HG03060 (cell line): ENCODE data around the gene KCTD1.

Experiments used
- ATAC-seq: cut with Tn5 transposase; IDR thresholded peaks from one replicate; pipeline ENCODE4 v1.9.1; 2021; ENCODE audit warnings: low read depth, moderate number of reproducible peaks; ENCODE audit not compliant: unreplicated experiment

KCTD1 gene

DNA sequence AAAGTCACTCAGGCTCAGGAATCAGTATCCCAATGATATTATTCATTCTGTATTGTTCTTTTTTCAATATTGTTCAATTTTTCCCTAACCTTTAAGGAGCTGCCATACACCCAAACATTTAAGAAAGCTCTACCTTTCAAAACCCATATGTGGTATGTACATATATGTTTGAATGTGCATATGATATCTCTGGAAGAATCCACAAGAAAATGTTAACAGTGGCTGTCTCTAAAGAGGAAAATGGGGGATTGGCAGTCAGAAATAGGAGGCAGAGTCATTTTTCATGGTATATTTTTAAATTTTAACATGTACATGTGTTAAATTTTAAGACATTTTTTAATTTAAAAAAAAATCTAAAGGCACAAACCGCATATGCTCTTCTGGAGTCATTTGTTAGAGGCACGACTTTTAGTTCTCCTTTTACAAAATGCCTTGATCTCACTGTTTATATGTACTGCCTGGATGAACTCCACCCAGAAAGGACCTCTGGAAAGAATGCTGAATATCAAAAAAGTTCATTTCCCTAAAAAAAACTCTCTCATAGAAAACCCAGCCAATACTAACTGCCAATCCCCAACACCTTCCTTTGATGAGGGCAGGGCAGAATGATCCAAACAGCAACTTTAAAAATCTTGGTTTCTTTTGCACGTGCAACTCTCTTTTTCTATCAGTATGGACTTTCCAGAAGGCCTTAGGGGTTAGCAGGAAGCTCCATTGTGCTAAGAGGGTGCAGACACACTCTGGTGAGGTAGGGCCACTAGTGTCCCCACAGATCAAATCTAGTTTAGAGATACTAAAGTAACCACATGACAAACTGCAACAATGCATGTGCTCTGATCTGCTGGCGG lies 23.6 kb downstream of the KCTD1 start:
- no peak for ATAC-seq

- ATAC-seq = no peak
Measured at GRCh38 chr18:26524002-26524401, 24.4 kb downstream of the KCTD1 start.

DNA sequence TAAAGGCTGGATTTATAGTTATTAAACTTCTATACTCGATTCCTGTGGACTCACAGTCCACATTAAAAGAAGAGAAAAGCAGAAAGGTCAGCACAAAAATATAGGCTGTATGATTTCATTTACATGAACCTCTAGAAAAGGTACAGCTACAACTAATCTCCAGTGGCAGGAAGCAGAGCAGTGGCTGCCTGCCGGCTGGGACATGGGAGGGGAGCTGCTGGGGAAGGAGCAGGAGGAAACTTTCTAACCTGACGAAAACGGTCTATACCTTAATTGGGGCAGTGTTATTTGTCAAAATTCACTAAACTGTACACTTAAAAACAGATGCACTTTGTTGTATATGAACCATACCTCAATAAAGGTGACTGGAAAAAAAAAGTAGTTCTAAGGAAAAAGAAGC lies 26.7 kb downstream of the KCTD1 start:
- no peak for ATAC-seq

DNA sequence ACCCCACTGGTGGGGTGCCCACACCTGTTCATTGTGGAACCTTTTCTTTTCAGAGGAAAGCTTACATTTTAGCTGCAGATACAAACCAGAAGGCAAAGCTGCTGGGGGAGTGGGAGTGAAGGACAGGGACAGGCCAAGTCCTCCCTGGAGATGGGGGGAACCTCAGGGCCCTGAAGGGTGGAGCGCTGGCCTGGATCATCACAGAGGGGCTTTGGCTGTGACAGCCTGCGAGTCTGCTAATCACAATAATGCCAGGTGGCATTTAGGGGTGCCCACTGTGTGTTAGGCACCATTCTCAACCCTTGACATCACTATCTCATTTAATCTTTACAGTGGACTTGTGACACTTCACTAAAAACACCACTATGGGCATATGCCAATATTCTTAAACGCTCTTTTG lies 27.4 kb downstream of the KCTD1 start:
- no peak for ATAC-seq

DNA sequence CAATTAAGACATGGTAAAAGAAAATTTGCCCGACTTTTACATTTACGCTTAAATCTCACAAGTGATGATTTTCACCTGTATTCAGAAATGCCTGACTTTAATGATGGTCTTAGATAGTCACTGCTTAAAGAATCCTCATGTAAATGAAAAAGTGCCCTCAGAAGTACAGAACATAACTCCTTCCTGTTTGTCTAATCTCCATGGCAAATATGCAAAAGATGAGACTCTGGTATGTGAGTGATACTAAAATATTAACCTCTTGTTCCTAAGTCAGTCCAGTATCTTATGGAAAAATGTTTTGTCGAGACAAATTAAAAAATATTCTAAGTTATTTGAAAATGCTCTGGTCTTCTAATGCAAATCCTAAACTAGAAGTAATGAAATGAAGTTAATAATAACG lies 29.2 kb downstream of the KCTD1 start:
- no peak for ATAC-seq

DNA sequence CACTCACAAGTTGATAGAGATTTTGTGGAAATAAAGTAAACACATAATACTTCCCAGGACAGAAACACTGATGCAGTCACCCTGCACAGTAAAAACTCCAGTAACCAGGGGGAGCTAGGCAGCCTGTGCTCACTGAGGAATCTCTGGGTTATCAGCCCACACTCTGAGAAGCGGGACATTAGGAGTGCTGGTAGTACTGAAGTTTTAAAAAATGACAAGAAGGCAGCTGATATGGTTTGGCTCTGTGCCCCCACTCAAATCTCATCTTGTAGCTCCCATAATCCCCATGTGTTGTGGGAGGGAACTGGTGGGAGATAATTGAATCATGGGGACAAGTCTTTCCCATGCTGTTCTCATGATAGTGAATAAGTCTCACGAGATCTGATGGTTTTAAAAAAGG lies 31.4 kb downstream of the KCTD1 start:
- no peak for ATAC-seq

DNA sequence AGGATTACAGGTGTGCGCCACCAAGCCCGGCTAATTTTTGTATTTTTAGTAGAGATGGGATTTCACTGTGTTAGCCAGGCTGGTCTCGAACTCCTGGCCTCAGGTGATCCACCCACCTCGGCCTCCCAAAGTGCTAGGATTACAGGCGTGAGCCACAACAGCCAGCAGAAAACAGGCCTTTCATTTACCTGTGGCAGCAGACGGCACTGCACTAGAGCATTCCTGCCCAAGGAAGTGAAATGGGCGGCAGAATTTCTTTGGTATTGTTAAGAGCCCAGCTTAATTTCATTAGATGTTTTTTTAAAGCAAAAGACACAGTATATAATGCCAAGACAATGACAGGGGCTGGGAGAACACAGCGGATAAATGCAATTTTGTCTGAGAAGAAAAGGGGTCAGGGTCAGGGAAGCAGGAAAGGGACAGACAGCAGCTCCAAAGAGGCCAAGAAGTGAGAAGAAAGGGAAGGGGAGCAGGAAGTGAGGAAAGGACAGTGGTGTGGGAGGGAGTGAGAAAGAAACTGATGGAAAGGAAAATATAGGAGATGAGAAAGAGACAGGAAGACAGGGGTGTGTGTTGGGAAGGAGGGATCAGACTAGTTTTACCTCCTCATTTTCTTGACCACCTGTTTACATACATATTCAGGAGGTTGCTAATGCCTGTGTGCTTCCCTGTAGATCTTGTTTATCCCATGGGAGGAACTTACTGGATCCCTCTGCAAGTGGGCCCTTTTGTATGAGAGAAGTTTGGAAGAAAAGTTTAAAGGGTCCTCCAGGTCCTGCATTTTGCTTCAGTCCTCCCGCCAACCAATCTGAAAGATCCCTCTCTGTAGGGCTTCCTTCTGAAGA lies 32.5 kb downstream of the KCTD1 start:
- ATAC-seq = no peak

- no peak for ATAC-seq
Measured at GRCh38 chr18:26511339-26512071, 36.8 kb downstream of the KCTD1 start.

- no peak for ATAC-seq
Measured at GRCh38 chr18:26510337-26510736, 38.0 kb downstream of the KCTD1 start.

DNA sequence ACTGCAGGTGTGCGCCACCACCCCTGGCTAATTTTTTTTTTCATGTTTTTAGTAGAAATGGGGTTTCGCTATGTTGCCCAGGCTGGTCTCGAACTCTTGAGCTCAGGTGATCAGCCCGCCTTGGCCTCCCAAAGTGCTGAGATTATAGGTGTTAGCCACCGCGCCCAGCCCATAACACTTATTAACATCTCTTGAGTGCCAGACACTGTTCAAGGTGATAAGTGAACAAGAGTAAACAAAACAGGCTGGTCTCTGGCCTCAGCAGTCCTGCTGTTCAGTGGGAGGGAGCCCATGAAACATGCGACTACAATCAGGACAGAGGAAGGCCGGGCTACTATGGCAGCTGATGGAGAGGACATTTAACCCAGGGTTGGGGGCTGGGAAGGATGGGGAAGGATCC lies 42.3 kb downstream of the KCTD1 start:
- ATAC-seq = no peak

- ATAC-seq = no peak
Measured at GRCh38 chr18:26504831-26505230, 43.5 kb downstream of the KCTD1 start.

DNA sequence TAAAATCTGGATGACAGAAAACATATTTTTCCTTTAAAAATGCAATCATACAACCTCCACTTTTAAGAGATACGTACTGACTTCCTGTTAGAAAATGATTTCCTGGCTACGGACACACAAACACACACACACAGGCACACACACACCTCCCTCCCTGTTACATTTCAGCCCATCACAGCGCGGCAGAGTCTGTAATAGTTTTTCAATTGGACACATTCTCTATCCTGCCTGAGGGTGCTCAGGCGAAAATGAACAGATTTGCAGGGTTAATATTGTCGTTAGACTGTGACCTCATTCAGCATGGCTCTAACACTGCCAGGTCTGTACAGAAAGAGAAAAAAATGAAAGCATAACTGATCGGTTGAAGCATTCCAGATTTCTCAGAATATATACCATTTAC lies 45.0 kb downstream of the KCTD1 start:
- no peak for ATAC-seq

DNA sequence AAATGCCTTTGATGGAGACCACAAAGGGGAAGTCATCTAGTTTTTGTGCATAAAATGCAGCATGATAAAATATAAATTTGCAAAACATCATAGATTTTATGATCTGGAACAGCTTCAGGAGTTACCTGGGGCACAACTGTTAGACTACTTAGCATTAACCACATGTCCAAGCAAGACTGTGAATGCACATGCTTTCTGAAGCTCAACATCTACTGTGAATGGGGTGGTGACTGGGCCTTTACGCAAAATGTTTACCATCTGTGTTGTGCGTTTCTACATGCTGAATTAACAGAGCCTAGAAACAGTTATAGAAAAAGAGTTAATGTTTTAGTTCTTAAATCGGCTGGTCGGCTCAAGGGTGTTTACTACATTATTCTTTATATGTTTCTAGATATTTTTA lies 45.5 kb downstream of the KCTD1 start:
- no peak for ATAC-seq

GRCh38 chr18:26497866-26498265 lies 50.5 kb downstream of the KCTD1 start:
- no peak for ATAC-seq

DNA sequence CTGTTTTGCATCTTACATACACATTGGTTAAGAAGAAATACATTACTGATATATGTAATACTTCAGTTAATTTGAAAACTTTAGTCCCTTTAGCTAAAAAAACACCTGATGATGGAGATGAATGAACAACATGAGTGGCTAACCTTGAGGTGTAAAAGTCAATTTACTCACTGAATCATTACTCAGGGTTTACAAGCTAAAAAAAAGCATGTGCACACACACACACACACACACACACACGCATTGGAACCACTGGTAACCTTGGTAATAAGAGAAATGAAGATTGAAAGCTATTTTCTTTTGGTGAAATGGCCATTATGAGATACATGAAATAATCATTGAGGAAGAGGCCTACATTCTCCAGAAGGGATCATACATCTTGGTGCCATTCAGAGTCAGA lies 51.8 kb downstream of the KCTD1 start:
- no peak for ATAC-seq

- ATAC-seq = no peak
Measured at GRCh38 chr18:26495287-26495686, 53.1 kb downstream of the KCTD1 start.

- no peak for ATAC-seq
Measured at GRCh38 chr18:26493021-26493420, 55.3 kb downstream of the KCTD1 start.

DNA sequence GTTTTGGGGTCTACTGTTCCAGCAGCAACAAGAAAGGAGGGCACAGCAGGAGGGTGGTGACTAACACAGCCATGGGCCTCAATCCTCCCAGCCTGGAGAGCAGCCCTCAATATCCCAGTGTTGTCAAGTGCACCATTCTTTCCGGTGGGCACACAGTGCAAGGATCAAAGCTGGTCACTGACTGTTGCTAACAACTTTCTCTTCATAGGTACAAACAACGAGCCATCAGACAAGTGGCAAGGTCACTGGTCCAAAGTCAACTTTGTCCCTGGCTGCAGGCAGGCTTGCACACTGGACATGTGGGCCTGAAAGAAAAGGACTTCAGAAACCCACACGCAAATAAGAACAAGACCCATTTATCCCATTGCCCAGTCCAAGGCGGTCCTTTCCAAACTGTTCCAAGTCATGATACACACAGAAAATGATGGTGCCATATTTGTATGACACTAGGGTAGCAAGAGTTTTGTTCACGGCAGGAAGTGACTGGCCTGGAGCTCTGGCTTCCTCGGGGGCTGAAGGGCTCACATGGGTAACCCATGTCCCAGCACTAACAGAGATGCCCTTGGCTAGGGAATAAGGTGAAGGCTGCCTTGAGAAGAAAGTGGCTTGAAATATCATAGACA lies 57.0 kb downstream of the KCTD1 start:
- ATAC-seq = no peak

- no peak for ATAC-seq
Measured at GRCh38 chr18:26489881-26490280, 58.5 kb downstream of the KCTD1 start.

DNA sequence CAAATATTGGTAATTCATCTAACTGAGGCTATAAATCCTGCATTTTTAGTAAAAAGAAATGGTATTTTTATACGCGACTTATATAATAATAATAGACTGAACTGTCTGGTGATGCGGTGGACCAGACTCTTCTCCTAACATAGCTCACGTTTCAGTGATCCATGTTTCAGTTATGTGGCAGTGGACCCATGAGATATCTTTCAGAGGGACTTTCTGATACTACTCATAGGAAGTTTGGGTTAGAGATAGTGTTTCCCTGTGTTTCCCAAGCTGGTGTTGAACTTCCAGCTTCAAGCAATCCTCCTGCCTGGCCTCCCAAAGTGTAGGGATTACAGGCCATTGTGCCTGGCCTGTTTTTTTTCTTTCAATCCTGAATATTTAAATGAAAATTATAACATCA lies 59.2 kb downstream of the KCTD1 start:
- ATAC-seq = no peak
